A673 (cell line): ENCODE measurements around the gene ACTN4. TPM values are rescaled to one million over a fixed set of nuclear protein-coding genes. Genes with fewer than 3 reads are reported as not detected.

Source experiments
- BruUV-seq: library from RNA; stranded (reverse); fragments of 400-500 nt; replicated peaks from 2 replicates; lab custom pipeline; 2021; lab: Mats Ljungman, UMichigan
- CTCF ChIA-PET: fragments of 300-600 bp; sonication (Branson Sonifier 250); formaldehyde crosslinking; loops from one replicate; lab custom pipeline; 2022; ENCODE audit warnings: antibody characterized with exemption; lab: Charles Lee
- POLR2A ChIA-PET: fragments of 300-600 bp; sonication (Branson Sonifier 250); formaldehyde crosslinking; loops from one replicate; lab custom pipeline; 2022; ENCODE audit warnings: antibody characterized with exemption; ENCODE audit not compliant: low non-redundant PET; lab: Charles Lee
- DNase-seq: peaks from one replicate; pipeline ENCODE4 v3.0.0-alpha.2; 2015; ENCODE audit warnings: low spot score
- H3K27ac ChIP-seq: fragments of 200-600 bp; sonication (generic); 2 replicates; pipeline ENCODE4 v1.5.1; 2016; ENCODE audit warnings: mixed run types, low read depth, mild to moderate bottlenecking, mixed read lengths, antibody characterized with exemption, low read length; ENCODE audit not compliant: poor library complexity, severe bottlenecking
- H3K27me3 ChIP-seq: fragments of 200-600 bp; sonication (generic); replicated peaks from 2 replicates; pipeline ENCODE4 v1.6.1; 2017; ENCODE audit warnings: mixed run types, low read depth, mild to moderate bottlenecking, mixed read lengths, antibody characterized with exemption, low read length; ENCODE audit not compliant: insufficient read depth, poor library complexity
- H3K36me3 ChIP-seq: fragments of 200-600 bp; sonication (generic); 2 replicates; pipeline ENCODE4 v1.6.1; 2016; ENCODE audit warnings: mixed run types, mild to moderate bottlenecking, mixed read lengths, antibody characterized with exemption, low read length; ENCODE audit not compliant: insufficient read depth, poor library complexity, severe bottlenecking
- H3K4me1 ChIP-seq: fragments of 200-600 bp; sonication (generic); 2 replicates; pipeline ENCODE4 v1.6.1; 2017; ENCODE audit warnings: mixed run types, mild to moderate bottlenecking, mixed read lengths, antibody characterized with exemption, low read length; ENCODE audit not compliant: insufficient read depth, poor library complexity, severe bottlenecking
- H3K4me3 ChIP-seq: fragments of 200-600 bp; sonication (generic); 2 replicates; pipeline ENCODE4 v1.5.1; 2016; ENCODE audit warnings: low read depth, mixed run types, mild to moderate bottlenecking, mixed read lengths, low read length; ENCODE audit not compliant: poor library complexity, severe bottlenecking
- H3K9me3 ChIP-seq: fragments of 200-600 bp; sonication (generic); 2 replicates; pipeline ENCODE4 v1.6.1; 2016; ENCODE audit warnings: mixed run types, low read depth, mild to moderate bottlenecking, mixed read lengths, antibody characterized with exemption, low read length; ENCODE audit not compliant: poor library complexity, severe bottlenecking
- CTCF ChIP-seq: fragments of 300-800, 200-600 bp; sonication (generic); conservative IDR thresholded peaks from 2 replicates; pipeline ENCODE4 v1.5.1; 2017; ENCODE audit warnings: low read depth, mild to moderate bottlenecking, antibody characterized with exemption, low read length, moderate library complexity, mixed read lengths
- EZH2 ChIP-seq: fragments of 200-600 bp; sonication (generic); IDR thresholded peaks from 2 replicates; pipeline ENCODE4 v1.6.1; 2017; ENCODE audit warnings: borderline replicate concordance, low read depth, mild to moderate bottlenecking, mixed read lengths, antibody characterized with exemption, low read length; ENCODE audit not compliant: poor library complexity, severe bottlenecking
- intact Hi-C: fragments of 100-400 bp; cut with micrococcal nuclease; formaldehyde crosslinking; loops from one replicate; pipeline ENCODE4 v1.10.0; 2022; ENCODE audit not compliant: unreplicated experiment
- total RNA-seq: library from RNA; stranded (reverse); gene quantifications from 2 replicates; pipeline ENCODE4 v1.2.3, GENCODE V29; 2021

ACTN4 gene
- total RNA-seq, 1 experiment from 2014 or later = 397 TPM

- intact Hi-C loops = loop anchor here (10.0 kb wide), 1 partner anchor 124 kb away; no protein-coding TSS in a partner anchor
- no peaks in the 10 kb centered on the region for H3K4me1 ChIP-seq
- H3K27ac ChIP-seq = no peak overlapping the region
- ChIA-PET CTCF (interaction anchor here (0.6 kb wide), 1 partner anchor 36 kb away, joined by 3 read pairs; no protein-coding TSS in a partner anchor), POLR2A (no interaction called here)
- no peak overlapping the region for H3K4me3 ChIP-seq
- no TSS peak for BruUV-seq
- peaks cover 9% of the 10 kb centered on the region for H3K36me3 ChIP-seq
- no peaks in the 10 kb centered on the region for H3K27me3 ChIP-seq
- H3K9me3 ChIP-seq = no peaks in the 10 kb centered on the region
- no peak for DNase-seq
- no peak for TF ChIP-seq EZH2
- no peak for TF ChIP-seq CTCF
These were observed 9.0 kb upstream of the ACTN4 start for GRCh38 chr19:38638461-38638860.

- BruUV-seq = no TSS peak
- intact Hi-C loops = loop anchor here (10.0 kb wide), 1 partner anchor 125 kb away; no protein-coding TSS in a partner anchor
These were observed 7.8 kb upstream of the ACTN4 start for GRCh38 chr19:38639679-38640078.

GRCh38 chr19:38640368-38640767 is 7.1 kb upstream of the ACTN4 start:
- intact Hi-C loops = no loop called here
- TF ChIP-seq CTCF (no peak), EZH2 (no peak)
- BruUV-seq = no TSS peak
- DNase-seq = no peak
- ChIA-PET CTCF (no interaction called here), POLR2A (no interaction called here)
- Histone ChIP-seq H3K4me1 (no peaks in the 10 kb centered on the region), H3K27ac (no peak overlapping the region), H3K36me3 (peaks cover 5% of the 10 kb centered on the region), H3K27me3 (no peaks in the 10 kb centered on the region), H3K9me3 (no peaks in the 10 kb centered on the region), H3K4me3 (no peak overlapping the region)

More at GRCh38 chr19:38639679-38640078, 7.8 kb upstream of the ACTN4 start:
- Histone ChIP-seq H3K4me1 (no peaks in the 10 kb centered on the region), H3K36me3 (peaks cover 9% of the 10 kb centered on the region), H3K27ac (no peak overlapping the region), H3K4me3 (no peak overlapping the region), H3K27me3 (no peaks in the 10 kb centered on the region), H3K9me3 (no peaks in the 10 kb centered on the region)
- ChIA-PET CTCF (no interaction called here), POLR2A (interaction anchor here (0.7 kb wide), 1 partner anchor 50 kb away, joined by 3 read pairs; no protein-coding TSS in a partner anchor)
- no peak for DNase-seq
- TF ChIP-seq EZH2 (no peak), CTCF (no peak)
